ENCODE results near the gene INAFM1.

DNA sequence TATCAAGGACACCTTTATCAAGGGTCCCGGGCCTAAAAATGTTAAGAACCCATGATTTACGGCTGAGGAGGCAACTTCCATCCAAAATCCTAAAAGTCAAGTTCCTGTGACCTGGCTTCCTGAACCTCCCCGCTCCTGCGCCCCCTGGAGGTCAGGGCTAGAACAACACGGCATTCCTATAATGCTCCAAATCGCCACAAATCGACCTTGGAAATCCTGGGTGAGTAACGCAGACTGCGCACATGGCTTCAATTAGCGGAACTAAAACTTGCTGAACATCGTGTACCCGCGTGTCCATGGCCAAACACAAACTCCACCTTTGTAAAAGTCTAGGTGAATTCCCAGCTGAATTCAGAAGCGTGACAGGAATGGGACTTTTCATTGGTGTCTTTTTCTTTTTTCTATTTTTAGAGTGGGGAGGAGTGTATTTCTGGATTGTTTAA is 30.6 kb downstream of the INAFM1 start:
- TF ChIP-seq, protein P1, sequence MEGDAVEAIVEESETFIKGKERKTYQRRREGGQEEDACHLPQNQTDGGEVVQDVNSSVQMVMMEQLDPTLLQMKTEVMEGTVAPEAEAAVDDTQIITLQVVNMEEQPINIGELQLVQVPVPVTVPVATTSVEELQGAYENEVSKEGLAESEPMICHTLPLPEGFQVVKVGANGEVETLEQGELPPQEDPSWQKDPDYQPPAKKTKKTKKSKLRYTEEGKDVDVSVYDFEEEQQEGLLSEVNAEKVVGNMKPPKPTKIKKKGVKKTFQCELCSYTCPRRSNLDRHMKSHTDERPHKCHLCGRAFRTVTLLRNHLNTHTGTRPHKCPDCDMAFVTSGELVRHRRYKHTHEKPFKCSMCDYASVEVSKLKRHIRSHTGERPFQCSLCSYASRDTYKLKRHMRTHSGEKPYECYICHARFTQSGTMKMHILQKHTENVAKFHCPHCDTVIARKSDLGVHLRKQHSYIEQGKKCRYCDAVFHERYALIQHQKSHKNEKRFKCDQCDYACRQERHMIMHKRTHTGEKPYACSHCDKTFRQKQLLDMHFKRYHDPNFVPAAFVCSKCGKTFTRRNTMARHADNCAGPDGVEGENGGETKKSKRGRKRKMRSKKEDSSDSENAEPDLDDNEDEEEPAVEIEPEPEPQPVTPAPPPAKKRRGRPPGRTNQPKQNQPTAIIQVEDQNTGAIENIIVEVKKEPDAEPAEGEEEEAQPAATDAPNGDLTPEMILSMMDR (IDR thresholded peaks at IDR 0.05), result peak in 5 of 7 experiments; percentile 58 to 93 (median 89)
- TF ChIP-seq EP300 (IDR thresholded peaks at IDR 0.05) (no peak), POLR2A (IDR thresholded peaks at IDR 0.05) (no peak)

Measured in stomach (tissue), 4 donors.